ENCODE data around the gene ACBD6. TPM values are rescaled to one million over a fixed set of nuclear protein-coding genes. Genes with fewer than 3 reads are reported as not detected.

The ACBD6 gene
- total and polyA plus RNA-seq, 2 donors (not counting 1 experiment from before 2014, with no cell fraction given) = 52.9 to 80.9 TPM

DNA sequence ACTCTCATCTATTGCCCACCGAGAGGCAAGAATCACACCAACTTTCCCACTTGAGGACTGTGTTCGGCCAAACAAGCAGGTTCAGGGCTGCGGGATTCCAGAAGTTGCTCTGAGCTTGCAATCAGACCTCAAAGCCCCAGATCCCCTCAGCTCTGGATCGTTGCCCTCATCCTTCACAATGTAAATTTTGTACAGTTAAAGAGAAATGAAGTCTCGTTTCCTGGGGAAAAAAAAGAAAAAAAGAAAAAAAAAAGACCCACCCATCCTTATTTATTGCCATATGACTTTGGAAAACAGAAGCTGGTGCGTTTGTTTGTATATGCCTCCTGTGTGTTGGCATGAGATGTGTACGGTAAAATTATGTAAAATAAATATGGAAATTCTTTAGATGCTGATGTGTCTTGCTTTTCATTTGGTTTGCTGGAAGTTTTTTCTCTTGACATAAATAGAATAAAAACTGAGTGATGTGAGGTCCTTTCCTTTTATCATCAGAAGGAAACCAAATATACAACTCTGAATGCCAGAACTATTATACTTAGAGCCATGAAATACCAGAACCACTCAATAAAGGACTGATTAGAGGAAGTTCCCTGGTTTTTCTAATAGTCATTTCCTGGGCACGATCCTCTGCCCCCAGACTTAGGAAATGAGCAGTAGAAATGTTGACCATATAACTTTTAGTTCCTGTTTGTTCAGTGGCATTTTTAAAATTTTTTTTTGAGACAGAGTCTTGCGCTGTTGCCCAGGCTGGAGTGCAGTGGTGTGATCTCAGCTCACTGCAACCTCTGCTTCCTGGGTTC, 223.6 kb downstream of the ACBD6 start:
- Histone ChIP-seq H3K27ac (ENCODE audit: low read length in 2 of 2) (no peak overlapping the region), H3K4me1 (ENCODE audit: control insufficient read depth in 2 of 2, insufficient read depth in 2 of 2, low read length in 2 of 2) (peaks cover 0 to 7% of the 10 kb centered on the region in 2 donors), H3K9me3 (ENCODE audit: control extremely low read depth in 1 of 3, control insufficient read depth in 2 of 3, insufficient read depth in 1 of 3, low read length in 2 of 3) (no peaks in the 10 kb centered on the region), H3K36me3 (replicated peaks in 1 of 2; ENCODE audit: control extremely low read depth in 1 of 2, control insufficient read depth in 1 of 2, extremely low read depth in 1 of 2, insufficient read depth in 2 of 2, low read length in 1 of 2) (peaks cover 5 to 28% of the 10 kb centered on the region in 2 experiments), H4K20me1 (ENCODE audit: control insufficient read depth, insufficient read depth, low read length, poor library complexity, severe bottlenecking) (no peaks in the 10 kb centered on the region), H3K9ac (ENCODE audit: low read length) (no peak overlapping the region), H3K79me2 (ENCODE audit: control insufficient read depth, insufficient read depth, low read length) (no peaks in the 10 kb centered on the region), H3K4me3 (ENCODE audit: control extremely low read depth in 1 of 5, extremely low read depth in 1 of 5, insufficient read depth in 1 of 5, low read depth in 2 of 5, low read length in 4 of 5) (no peak overlapping the region), H3K27me3 (replicated peaks in 1 of 4; ENCODE audit: control extremely low read depth in 1 of 4, control insufficient read depth in 3 of 4, insufficient read depth in 4 of 4, low read length in 3 of 4) (no peaks in the 10 kb centered on the region), H3K4me2 (replicated peaks; ENCODE audit: low read depth, low read length, poor library complexity, severe bottlenecking) (no peak overlapping the region), H2AFZ (ENCODE audit: insufficient read depth, low read depth, low read length, poor library complexity, severe bottlenecking) (no peak overlapping the region)
- no peak overlapping the region for H3K4me3 Mint-ChIP-seq
- no peak for ATAC-seq (ENCODE audit: low read depth)
- H3K27me3 Mint-ChIP-seq = no peaks in the 10 kb centered on the region
- H3K9me3 Mint-ChIP-seq (ENCODE audit: insufficient read depth) = no peaks in the 10 kb centered on the region
- no peak for DNase-seq
- peaks cover 2% of the 10 kb centered on the region for H3K4me1 Mint-ChIP-seq
- intact Hi-C loops (cut with micrococcal nuclease) = no loop called here
- no peak for TF ChIP-seq EZH2 (IDR thresholded peaks at IDR 0.05; ENCODE audit: borderline replicate concordance, insufficient read depth, low read depth, low read length, poor library complexity, severe bottlenecking)
- TF ChIP-seq, protein P1, sequence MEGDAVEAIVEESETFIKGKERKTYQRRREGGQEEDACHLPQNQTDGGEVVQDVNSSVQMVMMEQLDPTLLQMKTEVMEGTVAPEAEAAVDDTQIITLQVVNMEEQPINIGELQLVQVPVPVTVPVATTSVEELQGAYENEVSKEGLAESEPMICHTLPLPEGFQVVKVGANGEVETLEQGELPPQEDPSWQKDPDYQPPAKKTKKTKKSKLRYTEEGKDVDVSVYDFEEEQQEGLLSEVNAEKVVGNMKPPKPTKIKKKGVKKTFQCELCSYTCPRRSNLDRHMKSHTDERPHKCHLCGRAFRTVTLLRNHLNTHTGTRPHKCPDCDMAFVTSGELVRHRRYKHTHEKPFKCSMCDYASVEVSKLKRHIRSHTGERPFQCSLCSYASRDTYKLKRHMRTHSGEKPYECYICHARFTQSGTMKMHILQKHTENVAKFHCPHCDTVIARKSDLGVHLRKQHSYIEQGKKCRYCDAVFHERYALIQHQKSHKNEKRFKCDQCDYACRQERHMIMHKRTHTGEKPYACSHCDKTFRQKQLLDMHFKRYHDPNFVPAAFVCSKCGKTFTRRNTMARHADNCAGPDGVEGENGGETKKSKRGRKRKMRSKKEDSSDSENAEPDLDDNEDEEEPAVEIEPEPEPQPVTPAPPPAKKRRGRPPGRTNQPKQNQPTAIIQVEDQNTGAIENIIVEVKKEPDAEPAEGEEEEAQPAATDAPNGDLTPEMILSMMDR (IDR thresholded peaks at IDR 0.05) = no peak
- CTCF ChIA-PET = no interaction called here
- 77% methylated on average over 5 of the region's 9 CpGs for WGBS (ENCODE audit: insufficient coverage)
- no peak overlapping the region for H3K27ac Mint-ChIP-seq
- POLR2A ChIA-PET = no interaction called here

GRCh38 chr1:180278194-180278515, 224.2 kb downstream of the ACBD6 start:
- WGBS (ENCODE audit: insufficient coverage) = 90% methylated on average over 2 of the region's 2 CpGs
- POLR2A ChIA-PET = no interaction called here
- no peak for DNase-seq
- Histone ChIP-seq H3K9ac (ENCODE audit: low read length) (no peak overlapping the region), H2AFZ (ENCODE audit: insufficient read depth, low read depth, low read length, poor library complexity, severe bottlenecking) (no peak overlapping the region), H4K20me1 (ENCODE audit: control insufficient read depth, insufficient read depth, low read length, poor library complexity, severe bottlenecking) (no peaks in the 10 kb centered on the region), H3K36me3 (replicated peaks in 1 of 2; ENCODE audit: control extremely low read depth in 1 of 2, control insufficient read depth in 1 of 2, extremely low read depth in 1 of 2, insufficient read depth in 2 of 2, low read length in 1 of 2) (peaks cover 5 to 26% of the 10 kb centered on the region in 2 experiments), H3K79me2 (ENCODE audit: control insufficient read depth, insufficient read depth, low read length) (no peaks in the 10 kb centered on the region), H3K4me3 (ENCODE audit: control extremely low read depth in 1 of 5, extremely low read depth in 1 of 5, insufficient read depth in 1 of 5, low read depth in 2 of 5, low read length in 4 of 5) (no peak overlapping the region), H3K27me3 (replicated peaks in 1 of 4; ENCODE audit: control extremely low read depth in 1 of 4, control insufficient read depth in 3 of 4, insufficient read depth in 4 of 4, low read length in 3 of 4) (no peaks in the 10 kb centered on the region), H3K4me1 (ENCODE audit: control insufficient read depth in 2 of 2, insufficient read depth in 2 of 2, low read length in 2 of 2) (peaks cover 0 to 7% of the 10 kb centered on the region in 2 donors), H3K27ac (ENCODE audit: low read length in 2 of 2) (no peak overlapping the region), H3K4me2 (replicated peaks; ENCODE audit: low read depth, low read length, poor library complexity, severe bottlenecking) (no peak overlapping the region), H3K9me3 (ENCODE audit: control extremely low read depth in 1 of 3, control insufficient read depth in 2 of 3, insufficient read depth in 1 of 3, low read length in 2 of 3) (no peaks in the 10 kb centered on the region)
- CTCF ChIA-PET = no interaction called here
- TF ChIP-seq, protein P1 (IDR thresholded peaks at IDR 0.05) = no peak
- no peak for TF ChIP-seq EZH2 (IDR thresholded peaks at IDR 0.05; ENCODE audit: borderline replicate concordance, insufficient read depth, low read depth, low read length, poor library complexity, severe bottlenecking)
- ATAC-seq (ENCODE audit: low read depth) = no peak
- Mint-ChIP-seq H3K4me3 (no peak overlapping the region), H3K27me3 (no peaks in the 10 kb centered on the region), H3K4me1 (peaks cover 2% of the 10 kb centered on the region), H3K9me3 (ENCODE audit: insufficient read depth) (no peaks in the 10 kb centered on the region), H3K27ac (no peak overlapping the region)
- intact Hi-C loops (cut with micrococcal nuclease) = no loop called here

Data from B cell (primary cell).